GM21619 (cell line): ENCODE measurements around the gene CLCN5.
"Not testable (repeated sequence)": the region's sequence is repeated elsewhere in the genome, so short reads cannot be mapped to it uniquely, and the experiment has no call there.

Experiments
- ATAC-seq: cut with Tn5 transposase; IDR thresholded peaks from one replicate; pipeline ENCODE4 v1.9.1; 2021; ENCODE audit not compliant: unreplicated experiment

The CLCN5 gene

DNA sequence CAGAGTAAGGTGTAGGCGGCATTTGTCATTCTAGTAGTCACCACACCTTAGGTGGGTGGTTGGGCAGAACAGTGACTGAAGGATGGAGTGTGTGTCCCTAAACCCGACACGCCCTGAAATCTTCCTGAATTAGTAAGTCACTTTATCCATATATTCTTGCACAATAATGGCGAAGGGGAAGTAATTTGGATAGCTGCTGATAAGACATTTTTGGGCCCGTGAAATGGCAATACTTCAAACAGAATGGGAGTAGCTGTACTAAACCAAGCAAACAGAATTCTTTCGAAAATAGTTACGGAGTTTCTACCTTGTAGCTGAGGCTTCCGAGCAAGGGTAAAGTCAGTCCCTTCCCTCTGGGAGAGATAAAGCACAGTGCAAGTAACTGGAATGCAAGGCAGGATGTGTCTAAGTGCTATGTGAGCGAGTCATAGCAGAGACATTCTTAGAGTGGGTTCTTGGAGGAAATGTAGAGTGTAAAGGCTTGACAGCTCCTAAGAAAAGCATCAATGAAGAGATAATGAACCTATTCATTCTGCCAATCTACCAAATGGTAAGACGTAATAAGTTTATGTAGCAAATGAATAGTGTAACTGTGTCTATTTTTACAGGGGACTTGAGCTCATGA is 72.8 kb downstream of the CLCN5 start:
- no peak for ATAC-seq

GRCh38 chrX:49995795-49996455 is 73.5 kb downstream of the CLCN5 start:
- no peak for ATAC-seq

GRCh38 chrX:49996474-49996873 is 74.1 kb downstream of the CLCN5 start:
- no peak for ATAC-seq

DNA sequence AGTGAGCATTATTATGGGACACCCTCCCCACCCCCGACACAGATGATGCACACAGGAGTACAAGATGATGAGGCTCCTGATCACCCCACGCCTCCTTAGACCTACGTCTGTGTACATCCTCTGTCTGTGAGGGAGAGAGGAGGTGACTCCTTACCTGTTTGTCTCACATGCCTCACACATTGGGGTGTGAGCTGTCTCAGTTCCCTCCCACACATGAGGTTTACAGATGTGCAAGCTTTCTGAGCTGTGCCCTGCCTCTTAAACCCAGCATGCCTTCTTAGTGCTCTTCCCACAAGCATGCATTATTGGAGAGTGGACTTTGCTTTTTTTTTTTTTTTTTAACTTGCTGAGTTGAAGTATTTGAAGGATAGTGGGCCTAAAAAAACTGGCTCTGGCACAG is 76.7 kb downstream of the CLCN5 start:
- ATAC-seq = no peak

- no peak for ATAC-seq
Observed at GRCh38 chrX:50000937-50001542, 78.6 kb downstream of the CLCN5 start.

DNA sequence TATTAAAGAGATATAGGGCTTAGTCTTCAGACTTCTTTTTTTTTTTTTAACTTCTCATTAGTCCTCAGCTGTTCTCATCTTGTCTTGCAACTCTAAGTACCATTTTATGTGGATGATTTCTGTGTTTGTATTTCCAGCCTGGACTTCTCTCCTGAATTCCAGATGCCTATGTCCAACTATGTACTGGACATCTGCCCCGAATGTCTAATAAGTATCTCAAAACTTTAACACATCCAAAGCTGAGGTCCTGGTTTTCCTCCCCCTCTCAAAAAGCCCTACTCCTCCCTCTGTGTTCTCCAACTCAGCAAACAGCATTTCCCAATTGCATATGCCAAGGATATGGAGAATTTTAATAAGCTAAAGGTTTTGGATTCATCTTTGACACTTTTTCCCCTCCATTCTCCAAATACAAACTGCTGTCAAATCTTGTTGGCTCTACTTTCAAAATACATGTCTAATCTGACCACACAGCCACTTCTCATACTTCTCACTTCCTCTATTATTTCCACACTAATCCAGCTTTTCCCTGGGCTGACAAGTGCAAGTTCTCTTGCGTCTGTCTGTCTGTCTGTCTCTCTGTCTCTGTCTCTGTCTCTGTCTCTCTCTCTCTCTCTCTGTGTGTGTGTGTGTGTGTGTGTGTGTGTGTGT is 79.8 kb downstream of the CLCN5 start:
- ATAC-seq = no peak

DNA sequence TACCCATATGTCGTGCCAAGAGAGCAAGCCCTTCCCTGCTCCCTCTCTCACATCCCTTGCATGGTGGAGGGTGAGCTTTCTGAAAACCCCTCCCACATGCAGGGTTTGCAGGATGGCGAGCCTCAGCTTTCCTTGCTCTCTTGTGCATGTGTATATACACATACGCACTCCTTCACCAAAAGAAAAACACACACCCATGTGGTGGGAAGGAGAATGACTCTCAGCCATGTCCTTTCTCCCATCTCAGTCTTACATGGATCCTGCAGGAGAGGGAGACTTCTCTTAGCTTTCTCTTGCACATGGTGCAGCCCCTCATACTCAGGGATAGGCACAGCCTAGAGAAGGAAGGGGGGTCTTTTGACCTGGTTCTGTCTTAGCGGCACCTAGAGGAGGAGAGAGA is 81.1 kb downstream of the CLCN5 start:
- ATAC-seq = no peak

GRCh38 chrX:50003927-50004326 is 81.5 kb downstream of the CLCN5 start:
- ATAC-seq = no peak

GRCh38 chrX:50025591-50025990 is 103.2 kb downstream of the CLCN5 start:
- ATAC-seq = not testable (repeated sequence)

- ATAC-seq = no peak
Observed at GRCh38 chrX:50035126-50035525, 112.7 kb downstream of the CLCN5 start.

DNA sequence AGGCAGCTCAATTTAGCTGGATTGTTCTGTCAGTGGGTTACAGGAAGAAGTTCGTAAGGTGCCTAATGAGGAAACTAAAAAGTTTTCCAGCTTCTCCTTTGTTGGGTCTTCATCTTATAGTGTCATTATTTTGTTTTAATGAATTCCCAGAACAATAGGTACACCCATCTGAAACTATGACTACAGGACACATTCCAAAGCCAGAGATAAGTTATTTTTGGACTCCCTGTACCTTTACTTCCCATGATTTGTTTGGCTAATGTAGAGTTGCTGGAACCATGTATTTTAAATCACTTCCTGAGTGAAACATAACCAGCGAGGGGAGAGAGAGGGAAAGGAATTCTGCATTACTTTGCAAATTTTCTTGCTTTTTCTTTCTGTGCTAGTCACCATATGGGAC is 114.0 kb downstream of the CLCN5 start:
- no peak for ATAC-seq

DNA sequence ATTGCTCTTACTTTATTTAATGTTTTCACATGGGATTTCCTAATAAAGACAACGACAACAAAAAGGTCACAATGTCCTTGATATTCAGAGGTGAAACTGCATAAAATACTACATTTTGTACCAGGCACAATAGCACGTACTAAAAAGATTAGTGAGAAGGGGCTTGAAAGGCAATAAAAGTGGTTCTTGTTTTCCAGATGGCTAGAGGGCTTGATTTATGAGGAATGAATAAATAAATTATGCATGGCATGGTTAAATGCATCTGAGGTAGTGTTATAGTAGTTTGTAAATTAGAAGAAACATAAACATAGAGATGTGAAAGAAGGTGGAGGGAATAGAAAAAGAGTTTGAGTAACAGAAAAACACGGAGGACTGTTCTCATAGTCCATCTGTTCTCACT is 123.4 kb downstream of the CLCN5 start:
- ATAC-seq = no peak

GRCh38 chrX:50049228-50049627 is 126.8 kb downstream of the CLCN5 start:
- no peak for ATAC-seq

GRCh38 chrX:50054147-50054546 is 131.8 kb downstream of the CLCN5 start:
- ATAC-seq = no peak

DNA sequence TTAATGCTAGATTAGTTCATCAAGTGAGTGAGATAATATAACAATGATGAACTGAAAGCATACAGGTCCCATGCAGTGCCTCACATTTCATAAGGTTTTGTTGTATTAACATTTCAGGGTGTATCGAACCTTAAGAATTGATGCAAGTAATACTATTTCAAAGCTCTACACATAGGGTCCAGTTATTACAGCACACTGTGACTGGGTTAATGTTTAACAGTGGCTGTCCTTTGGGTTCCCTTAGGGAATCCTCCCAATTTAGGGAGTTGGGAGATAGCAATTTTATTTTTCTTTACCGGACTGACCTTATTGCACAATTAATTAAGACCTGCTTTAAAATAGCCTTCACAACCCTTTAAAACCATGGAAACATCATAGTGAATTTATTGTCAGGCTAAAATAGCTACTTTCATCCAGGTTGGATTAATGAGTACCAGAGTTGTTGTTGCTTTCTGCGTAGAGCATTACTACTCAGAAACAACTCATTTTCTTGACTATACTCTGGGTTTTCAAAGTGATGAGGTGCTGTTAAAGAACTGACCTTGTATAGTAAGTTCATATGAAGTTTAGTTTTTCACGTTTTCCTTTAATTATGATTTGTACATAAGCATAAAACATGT is 144.0 kb downstream of the CLCN5 start:
- no peak for ATAC-seq

DNA sequence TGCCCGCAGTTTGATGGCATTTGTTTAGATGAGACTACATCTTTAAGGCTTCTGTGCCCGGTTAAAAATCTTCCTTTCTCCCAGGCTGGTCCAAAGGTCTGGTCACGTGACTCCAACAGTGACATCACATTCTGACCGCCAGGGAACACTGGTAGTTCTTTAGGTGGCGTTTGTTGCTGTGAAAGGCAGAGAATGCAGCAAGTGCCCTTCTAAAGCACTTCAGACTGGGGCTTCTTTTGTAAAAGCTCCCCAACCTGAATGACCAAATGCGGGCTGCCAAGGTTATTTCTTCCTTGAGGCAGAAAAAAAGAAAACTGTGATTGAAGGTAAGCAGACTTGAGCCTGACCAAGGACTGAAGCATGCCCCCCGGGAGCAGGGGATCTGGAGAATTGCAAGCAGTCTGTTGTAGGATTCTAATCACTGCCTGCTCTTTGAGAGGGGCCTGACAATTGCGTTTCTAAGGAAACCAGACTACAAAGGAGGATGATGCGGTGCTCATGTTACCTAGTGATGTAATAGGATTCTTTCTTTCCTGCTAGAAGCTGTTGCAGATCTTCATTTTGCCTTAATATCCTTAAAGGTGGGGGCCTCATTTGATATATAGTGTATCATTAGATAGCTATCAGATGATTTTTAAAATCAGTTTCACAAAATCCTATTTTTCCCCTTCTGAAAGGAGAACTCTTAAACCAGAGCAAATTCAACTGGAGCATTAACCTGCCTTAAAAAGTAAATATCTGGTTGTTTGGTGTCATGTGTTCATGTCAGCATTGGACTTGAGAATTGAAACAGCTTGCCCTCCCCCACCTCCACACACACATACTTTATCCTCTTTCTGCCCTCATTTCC is 145.3 kb downstream of the CLCN5 start:
- ATAC-seq = no peak

GRCh38 chrX:50068285-50068563 is 145.8 kb downstream of the CLCN5 start:
- ATAC-seq = no peak

DNA sequence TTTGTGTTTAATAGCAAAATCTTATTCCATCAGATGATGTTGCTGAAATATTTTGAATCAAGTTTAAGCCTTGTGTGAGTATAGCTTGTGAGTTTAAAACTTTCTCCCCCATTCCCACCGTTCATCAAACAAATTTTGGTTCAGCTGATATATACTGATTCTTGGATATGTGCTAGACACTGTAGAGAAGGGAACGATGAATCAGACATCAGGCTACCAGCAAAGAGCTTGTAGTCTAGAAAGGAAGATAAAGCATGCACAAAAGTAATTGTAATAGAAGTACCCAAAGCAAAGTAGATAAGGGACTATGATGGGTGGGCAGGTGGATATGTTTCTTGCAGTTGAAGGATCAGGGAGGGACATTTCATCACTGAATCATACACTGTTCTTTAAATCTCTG is 146.5 kb downstream of the CLCN5 start:
- ATAC-seq = no peak

GRCh38 chrX:50071494-50071893 is 149.1 kb downstream of the CLCN5 start:
- no peak for ATAC-seq

DNA sequence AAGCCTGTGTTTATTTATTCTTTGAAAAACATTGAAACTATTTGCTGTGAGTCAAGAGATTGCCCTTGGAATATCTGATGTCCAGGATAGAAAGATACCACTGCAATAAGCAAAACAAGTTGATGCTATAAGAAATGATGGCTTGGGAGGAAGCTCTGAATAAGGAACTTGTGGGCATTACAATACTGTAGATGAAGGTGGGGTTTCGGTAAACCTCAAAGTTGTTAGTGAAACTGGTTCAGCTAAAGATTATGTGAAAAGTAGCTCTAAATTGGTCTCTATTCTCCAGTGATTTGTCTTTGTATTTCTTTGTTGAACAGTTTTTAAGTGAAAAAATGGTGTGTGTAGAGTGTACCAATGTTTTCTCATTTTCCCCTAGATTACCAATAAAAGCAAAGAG is 149.7 kb downstream of the CLCN5 start:
- ATAC-seq = no peak

- no peak for ATAC-seq
Observed at GRCh38 chrX:50073601-50074000, 151.2 kb downstream of the CLCN5 start.
